Activated CD4-positive, alpha-beta T cell treated with anti-CD3 and anti-CD28 coated beads, Interleukin-2, amount 10 ng/mL, durations not matched to agents 24 days and 14 days (primary cell): Measurements from ENCODE around the gene EXOC3L1. TPM values are rescaled to one million over a fixed set of nuclear protein-coding genes. Genes with fewer than 3 reads are reported as not detected.

Experiments
- DNase-seq: peaks from one replicate; pipeline ENCODE4 v3.0.0; 2022
- H3K27ac Mint-ChIP-seq: one replicate; pipeline ENCODE4 v1.8.0; 2022; ENCODE audit warnings: mild to moderate bottlenecking, mixed read lengths
- H3K27me3 Mint-ChIP-seq: one replicate; pipeline ENCODE4 v1.8.0; 2022; ENCODE audit warnings: mixed read lengths
- H3K36me3 Mint-ChIP-seq: one replicate; pipeline ENCODE4 v1.8.0; 2022; ENCODE audit warnings: low read depth, mild to moderate bottlenecking, mixed read lengths
- H3K4me1 Mint-ChIP-seq: one replicate; pipeline ENCODE4 v1.8.0; 2021; ENCODE audit warnings: mixed read lengths
- H3K4me3 Mint-ChIP-seq: one replicate; pipeline ENCODE4 v1.8.0; 2022; ENCODE audit warnings: mild to moderate bottlenecking, moderate library complexity, mixed read lengths
- H3K9me3 Mint-ChIP-seq: one replicate; pipeline ENCODE4 v1.8.0; 2021; ENCODE audit warnings: mixed read lengths
- intact Hi-C: fragments of 100-400 bp; cut with micrococcal nuclease; formaldehyde crosslinking; loops from one replicate; pipeline ENCODE4 v1.15.1; 2023
- total RNA-seq: library from RNA; stranded (reverse); gene quantifications from 2 replicates; pipeline ENCODE4 v1.2.3, GENCODE V29; 2022

EXOC3L1 gene
- total RNA-seq, 1 donor from 2014 or later = 0.12 TPM

DNA sequence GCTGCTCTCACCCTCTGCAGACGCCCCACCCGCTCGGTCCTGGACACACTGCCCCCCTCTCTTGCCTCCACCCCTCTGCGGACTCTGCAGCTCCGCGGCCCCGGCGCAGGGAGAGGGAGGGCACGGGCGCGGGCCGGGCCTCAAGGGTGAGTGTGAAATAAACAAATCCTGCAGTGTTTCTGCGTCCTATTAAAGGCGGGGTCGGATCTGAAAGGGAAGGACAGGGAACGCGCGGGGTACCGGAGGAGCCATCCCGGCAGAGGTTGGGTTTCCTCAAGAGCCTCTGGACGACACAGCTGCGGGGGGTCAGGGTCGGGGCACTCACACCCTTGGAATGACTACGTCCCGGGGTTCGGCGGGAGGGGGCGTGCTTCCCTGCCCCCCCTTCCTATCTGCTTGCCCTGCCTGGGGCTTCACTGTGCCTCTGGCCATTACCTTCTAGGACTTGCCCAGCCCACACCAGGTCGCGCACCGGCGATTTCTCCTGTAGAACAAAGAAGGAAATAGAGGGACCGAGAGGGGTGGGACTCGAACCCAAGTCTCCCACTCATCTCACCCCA lies 25.9 kb downstream of the EXOC3L1 start:
- peak overlapping the region; percentile 48 for H3K27ac Mint-ChIP-seq
- peaks cover 13% of the 10 kb centered on the region for H3K27me3 Mint-ChIP-seq
- H3K9me3 Mint-ChIP-seq = no peaks in the 10 kb centered on the region
- intact Hi-C loops = no loop called here
- no peak for DNase-seq
- H3K36me3 Mint-ChIP-seq = peaks cover 34% of the 10 kb centered on the region
- H3K4me3 Mint-ChIP-seq = peak overlapping the region; percentile 75
- H3K4me1 Mint-ChIP-seq = peaks cover 42% of the 10 kb centered on the region

DNA sequence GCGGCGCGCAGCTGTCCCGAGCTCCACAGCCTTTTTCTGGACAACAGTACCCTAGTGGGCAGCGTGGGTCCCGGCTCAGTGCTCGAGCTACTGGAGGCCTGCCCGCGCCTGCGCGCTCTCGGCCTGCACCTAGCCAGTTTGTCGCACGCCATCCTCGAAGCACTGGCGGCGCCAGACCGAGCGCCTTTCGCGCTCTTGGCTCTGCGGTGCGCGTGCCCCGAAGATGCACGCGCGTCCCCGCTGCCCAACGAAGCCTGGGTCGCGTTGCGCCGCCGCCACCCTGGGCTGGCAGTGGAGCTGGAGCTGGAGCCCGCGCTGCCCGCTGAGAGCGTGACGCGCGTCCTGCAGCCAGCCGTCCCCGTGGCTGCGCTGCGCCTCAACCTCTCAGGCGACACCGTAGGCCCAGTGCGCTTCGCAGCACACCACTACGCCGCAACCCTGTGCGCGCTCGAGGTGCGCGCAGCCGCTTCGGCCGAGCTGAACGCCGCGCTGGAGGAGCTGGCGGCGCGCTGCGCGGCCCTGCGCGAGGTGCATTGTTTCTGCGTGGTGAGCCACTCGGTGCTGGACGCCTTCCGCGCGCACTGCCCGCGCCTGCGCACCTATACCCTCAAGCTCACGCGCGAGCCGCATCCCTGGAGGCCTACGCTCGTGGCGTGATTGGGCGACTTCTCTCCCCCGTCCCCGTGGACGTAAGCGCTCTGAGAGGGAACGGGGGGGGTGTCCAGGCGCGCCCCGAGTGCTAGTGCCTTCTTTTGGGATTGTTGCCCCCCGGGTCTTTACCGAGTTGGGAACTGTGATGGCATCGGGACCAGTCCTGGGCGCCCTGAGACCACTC lies 26.6 kb downstream of the EXOC3L1 start:
- Mint-ChIP-seq H3K27ac (peak overlapping the region; percentile 67), H3K4me1 (peaks cover 42% of the 10 kb centered on the region), H3K9me3 (no peaks in the 10 kb centered on the region), H3K27me3 (peaks cover 13% of the 10 kb centered on the region), H3K4me3 (peak overlapping the region; percentile 75), H3K36me3 (peaks cover 37% of the 10 kb centered on the region)
- intact Hi-C loops = no loop called here
- peak; percentile 92 for DNase-seq

DNA sequence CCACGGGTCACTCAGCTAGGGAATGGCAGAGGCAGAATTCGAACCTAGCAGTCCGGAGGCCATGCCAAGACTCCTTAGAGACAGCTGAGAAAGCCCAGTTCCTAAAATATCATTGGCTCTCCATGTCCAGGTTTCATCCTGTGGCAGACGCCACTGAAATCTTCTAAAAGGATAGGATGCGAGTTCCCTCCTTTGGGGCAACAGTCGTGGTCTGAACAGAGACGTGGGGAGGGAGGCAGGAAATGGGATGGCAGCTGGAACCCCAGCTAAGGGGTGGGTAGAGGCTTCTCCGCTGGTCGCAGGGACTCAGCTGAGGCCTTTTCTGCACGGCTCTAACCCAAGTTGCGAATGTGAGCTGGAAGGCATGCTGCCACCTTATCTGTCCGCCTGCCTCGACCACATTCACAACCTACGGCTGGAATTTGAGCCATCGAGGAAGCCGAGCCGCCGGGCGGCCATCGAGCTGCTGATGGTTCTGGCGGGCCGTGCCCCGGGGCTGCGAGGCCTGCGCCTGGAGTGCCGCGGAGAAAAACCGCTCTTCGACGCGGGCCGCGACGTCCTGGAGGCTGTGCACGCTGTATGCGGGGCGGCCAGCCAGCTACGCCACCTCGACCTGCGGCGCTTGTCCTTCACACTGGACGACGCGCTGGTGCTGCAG lies 27.3 kb downstream of the EXOC3L1 start:
- Mint-ChIP-seq H3K9me3 (no peaks in the 10 kb centered on the region), H3K27ac (no peak overlapping the region), H3K4me3 (peak overlapping the region; percentile 75), H3K36me3 (peaks cover 40% of the 10 kb centered on the region), H3K27me3 (peaks cover 13% of the 10 kb centered on the region), H3K4me1 (peaks cover 44% of the 10 kb centered on the region)
- DNase-seq = no peak
- intact Hi-C loops = no loop called here

DNA sequence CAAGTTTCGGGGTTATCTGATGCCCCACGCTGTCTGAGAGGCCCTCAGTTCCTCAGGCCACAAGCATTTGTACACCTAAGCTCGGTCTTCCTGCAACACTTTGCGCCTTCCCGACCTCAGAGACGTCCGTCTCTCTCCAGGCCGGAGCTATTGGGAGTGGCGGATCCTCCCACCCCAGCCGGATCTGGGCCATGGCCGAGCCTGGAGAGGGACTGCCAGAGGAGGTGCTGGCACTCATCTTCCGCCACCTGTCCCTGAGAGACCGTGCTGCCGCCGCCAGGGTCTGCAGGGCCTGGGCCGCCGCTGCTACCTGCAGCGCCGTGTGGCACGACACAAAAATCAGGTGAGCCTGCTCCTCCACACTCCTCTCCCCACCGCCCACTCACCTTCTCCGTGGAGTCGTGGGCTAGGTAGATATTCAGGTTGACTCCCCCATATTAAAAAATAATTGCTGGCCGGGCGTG lies 28.3 kb downstream of the EXOC3L1 start:
- peaks cover 11% of the 10 kb centered on the region for H3K27me3 Mint-ChIP-seq
- H3K4me3 Mint-ChIP-seq = peak overlapping the region; percentile 73
- H3K9me3 Mint-ChIP-seq = no peaks in the 10 kb centered on the region
- intact Hi-C loops = loop anchor here (1.0 to 2.0 kb wide), 2 partner anchors 9 to 13 kb away; partner anchors contain the start of gene NOL3
- peak overlapping the region; percentile 58 for H3K27ac Mint-ChIP-seq
- peak; percentile 57 for DNase-seq
- peaks cover 47% of the 10 kb centered on the region for H3K4me1 Mint-ChIP-seq
- H3K36me3 Mint-ChIP-seq = peaks cover 35% of the 10 kb centered on the region

DNA sequence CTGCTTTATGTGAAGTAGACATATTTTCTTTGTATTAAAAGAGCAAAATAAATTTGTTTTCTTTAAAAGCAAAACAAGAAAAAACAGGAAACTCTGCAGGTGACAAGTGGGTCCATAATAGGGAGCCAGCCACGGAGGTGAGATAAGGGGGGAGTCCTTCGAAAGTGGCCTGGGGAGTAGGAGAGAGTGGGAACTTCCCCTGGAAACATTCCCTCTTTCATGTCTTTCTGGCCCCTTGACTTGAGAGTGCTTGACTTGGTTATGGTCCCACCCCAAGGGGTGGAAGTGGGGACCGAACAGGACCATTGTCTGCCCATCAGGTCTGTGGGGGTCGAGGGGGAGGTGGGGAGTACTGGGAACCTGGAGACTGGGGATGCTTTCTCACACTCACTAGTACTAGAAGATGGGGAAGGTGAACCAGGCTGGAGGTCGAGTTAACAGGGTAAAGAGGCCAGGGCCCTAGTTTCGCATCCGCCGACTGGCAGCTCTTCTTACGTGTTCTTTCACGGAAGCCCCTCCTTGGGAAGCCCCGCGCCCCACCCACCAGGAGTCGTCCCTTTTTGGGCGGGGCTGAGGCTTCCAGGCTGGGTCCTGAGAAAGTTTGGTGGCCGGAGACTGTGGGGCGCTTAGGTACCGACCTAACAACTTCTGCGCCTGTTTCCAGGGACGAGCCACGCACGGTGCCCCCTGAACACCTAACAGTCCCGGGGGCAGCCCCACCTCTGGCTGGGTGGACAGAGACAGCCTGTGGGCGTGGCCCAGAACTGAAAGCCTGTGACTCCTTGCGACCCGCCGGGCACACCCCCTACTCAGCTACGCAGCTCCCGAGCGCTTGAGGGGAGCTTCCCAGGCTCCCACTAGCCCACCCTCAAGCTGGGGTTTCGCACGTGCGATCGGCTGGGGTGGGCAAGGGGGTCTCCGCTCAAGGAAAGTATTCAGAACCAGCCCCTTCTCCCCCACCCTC lies 31.0 kb downstream of the EXOC3L1 start:
- H3K27ac Mint-ChIP-seq = peak overlapping the region; percentile 97
- DNase-seq = peak; percentile 97
- H3K4me1 Mint-ChIP-seq = peaks cover 51% of the 10 kb centered on the region
- intact Hi-C loops = loop anchor here (1.0 to 5.0 kb wide), 3 partner anchors 52 to 212 kb away; partner anchors contain the start of gene PHAF1
- H3K36me3 Mint-ChIP-seq = peaks cover 34% of the 10 kb centered on the region
- peak overlapping the region; percentile 92 for H3K4me3 Mint-ChIP-seq
- H3K9me3 Mint-ChIP-seq = no peaks in the 10 kb centered on the region
- H3K27me3 Mint-ChIP-seq = no peaks in the 10 kb centered on the region

DNA sequence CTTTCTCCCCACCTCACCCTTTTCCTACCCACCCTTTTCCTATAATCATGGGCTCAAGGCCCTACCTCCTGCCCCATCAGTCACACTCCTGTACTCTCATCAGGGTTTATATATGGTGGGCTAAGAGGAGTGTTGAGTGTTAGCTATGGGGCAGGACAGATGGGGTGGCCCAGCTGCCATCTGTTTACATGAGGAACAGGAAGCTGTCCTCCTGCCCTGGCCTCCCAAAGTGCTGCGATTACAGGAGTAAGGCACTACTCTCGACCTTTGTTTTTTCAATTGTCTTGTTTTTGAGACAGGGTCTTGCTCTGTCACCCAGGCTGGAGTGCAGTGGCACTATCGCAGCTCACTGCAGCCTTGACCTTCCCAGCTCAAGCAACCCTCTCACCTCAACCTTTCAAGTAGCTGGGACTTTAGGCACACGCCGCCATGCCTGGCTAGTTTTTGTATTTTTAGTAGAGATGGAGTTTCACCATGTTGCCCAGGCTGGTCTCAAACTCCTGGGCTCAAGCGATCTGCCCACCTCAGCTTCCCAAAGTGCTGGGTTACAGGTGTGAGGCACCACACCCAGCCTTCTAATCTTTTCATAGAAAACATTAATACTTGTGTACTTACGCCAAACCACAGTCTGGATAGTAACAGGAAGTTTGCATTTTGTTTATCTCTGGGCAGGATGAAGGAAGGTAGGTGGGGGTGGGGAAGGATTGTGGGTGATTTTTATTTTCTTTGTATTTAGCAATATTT lies 31.9 kb downstream of the EXOC3L1 start:
- intact Hi-C loops = loop anchor here (5.0 kb wide), 2 partner anchors 51 to 211 kb away; partner anchors contain the start of gene PHAF1
- peak overlapping the region; percentile 92 for H3K4me3 Mint-ChIP-seq
- no peaks in the 10 kb centered on the region for H3K9me3 Mint-ChIP-seq
- peaks cover 57% of the 10 kb centered on the region for H3K4me1 Mint-ChIP-seq
- H3K27me3 Mint-ChIP-seq = no peaks in the 10 kb centered on the region
- H3K36me3 Mint-ChIP-seq = peaks cover 40% of the 10 kb centered on the region
- H3K27ac Mint-ChIP-seq = peak overlapping the region; percentile 97
- DNase-seq = peak; percentile 79

DNA sequence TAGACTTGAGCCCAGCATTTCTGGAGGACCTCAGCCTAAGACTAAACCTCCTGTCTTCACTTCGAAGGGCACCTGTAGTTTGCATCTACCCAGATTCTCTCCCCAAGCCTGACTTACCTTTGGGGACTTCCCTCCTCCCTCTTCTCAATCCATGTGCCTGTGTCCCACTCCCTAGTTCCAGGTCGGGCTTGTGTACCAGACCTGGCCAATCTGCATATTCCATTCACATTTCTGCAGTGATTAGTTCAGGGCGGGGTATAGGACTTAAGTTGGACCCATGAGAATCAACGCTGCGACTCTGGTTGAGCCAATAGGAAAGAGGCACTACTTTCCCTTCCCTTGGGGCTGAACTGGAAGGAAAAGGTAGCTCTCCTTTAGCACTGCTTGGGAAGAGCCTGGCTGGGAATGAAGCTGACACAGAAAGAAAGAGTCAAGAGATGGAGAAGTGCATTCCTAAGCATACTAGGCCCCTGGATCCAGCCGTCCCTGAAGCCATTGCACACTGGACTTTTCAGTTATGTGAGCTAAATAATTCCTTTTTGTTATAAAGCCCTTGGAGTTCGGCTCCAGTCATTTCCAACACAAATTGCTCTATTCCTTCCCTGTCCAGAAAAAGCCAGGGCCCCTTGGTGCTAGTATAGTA lies 32.7 kb downstream of the EXOC3L1 start:
- H3K9me3 Mint-ChIP-seq = no peaks in the 10 kb centered on the region
- peak overlapping the region; percentile 97 for H3K27ac Mint-ChIP-seq
- peaks cover 59% of the 10 kb centered on the region for H3K4me1 Mint-ChIP-seq
- H3K27me3 Mint-ChIP-seq = no peaks in the 10 kb centered on the region
- peaks cover 42% of the 10 kb centered on the region for H3K36me3 Mint-ChIP-seq
- DNase-seq = peak; percentile 64
- H3K4me3 Mint-ChIP-seq = peak overlapping the region; percentile 92
- intact Hi-C loops = loop anchor here (5.0 kb wide), 2 partner anchors 50 to 210 kb away; partner anchors contain the start of gene PHAF1

DNA sequence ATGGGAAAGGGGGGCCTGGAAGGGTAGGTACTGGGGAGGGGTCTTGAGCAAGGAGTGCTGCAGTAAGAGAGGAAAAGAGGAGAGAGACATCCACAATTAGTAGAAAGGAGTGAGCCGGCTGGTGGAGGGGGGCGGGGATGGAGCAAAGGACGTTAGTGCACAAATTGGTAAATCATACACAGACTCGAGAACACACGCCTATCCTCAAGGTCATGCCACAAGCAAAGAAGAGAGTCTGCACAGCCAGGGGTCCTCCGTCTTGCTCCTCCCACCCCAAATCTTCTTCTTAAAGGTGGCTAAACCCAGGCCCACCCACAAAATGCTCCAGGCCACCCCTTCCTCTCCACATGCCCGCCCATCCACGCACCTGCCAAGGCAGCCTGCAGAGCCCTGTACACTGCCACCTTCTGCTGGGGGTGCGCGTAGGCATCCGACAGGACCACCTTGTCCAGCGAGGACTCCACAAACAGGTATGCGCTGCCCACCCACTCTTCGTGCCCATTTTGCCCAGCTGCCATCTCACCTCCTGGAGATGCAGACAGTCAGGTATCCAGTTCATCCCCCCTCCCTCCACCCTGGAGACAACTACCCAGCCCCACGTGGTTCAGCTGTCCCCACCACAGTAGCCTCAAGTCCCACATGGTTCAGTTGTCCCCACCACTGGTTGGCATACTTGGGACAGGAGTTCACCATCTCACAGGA lies 33.6 kb downstream of the EXOC3L1 start:
- peaks cover 58% of the 10 kb centered on the region for H3K4me1 Mint-ChIP-seq
- peak overlapping the region; percentile 84 for H3K4me3 Mint-ChIP-seq
- H3K9me3 Mint-ChIP-seq = no peaks in the 10 kb centered on the region
- no peak for DNase-seq
- intact Hi-C loops = loop anchor here (5.0 kb wide), 2 partner anchors 49 to 209 kb away; partner anchors contain the start of gene PHAF1
- H3K27ac Mint-ChIP-seq = peak overlapping the region; percentile 41
- H3K27me3 Mint-ChIP-seq = no peaks in the 10 kb centered on the region
- peaks cover 37% of the 10 kb centered on the region for H3K36me3 Mint-ChIP-seq

DNA sequence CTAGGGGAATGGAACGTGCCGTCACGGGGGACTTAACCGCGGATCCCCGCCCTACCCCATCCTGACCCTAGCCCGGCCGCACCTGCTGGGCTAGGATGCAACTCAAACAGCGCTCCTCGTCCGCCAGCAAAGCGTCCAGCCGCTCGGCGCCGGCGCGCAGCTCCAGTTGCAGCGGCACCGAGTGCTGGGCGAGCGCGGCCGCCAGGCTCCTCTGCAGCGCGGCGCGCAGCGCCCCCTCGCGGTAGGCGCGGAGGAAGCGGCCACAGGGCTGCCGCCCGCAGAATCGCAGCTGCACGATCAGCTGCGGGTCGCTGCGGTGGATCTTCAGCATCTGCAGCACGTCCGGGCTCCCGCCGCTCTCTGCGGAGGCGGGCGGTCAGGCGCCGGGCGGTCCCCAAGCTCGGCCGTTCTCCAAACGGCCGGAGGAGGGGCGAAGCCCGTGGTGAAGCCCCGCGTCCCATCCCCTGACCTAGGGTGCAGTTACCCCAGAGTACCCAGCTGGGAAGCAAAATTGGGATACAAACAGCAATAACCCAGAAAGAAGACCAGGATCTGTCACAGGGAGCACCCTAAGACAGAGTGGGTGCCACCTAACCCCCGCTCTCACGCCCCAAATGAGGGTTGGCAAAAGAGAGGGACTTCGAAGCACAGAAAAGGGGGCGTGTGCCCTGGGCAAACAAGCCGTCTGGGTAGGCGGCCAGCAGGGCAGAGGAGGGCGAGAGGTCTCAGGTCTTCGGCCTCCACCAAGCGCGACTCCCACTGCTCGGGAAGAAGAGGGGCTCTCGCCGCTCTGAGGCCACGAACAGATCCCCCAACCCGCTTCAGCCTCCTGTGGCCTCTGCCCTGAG lies 34.4 kb downstream of the EXOC3L1 start:
- H3K4me1 Mint-ChIP-seq = peaks cover 60% of the 10 kb centered on the region
- H3K27ac Mint-ChIP-seq = peak overlapping the region; percentile 51
- H3K4me3 Mint-ChIP-seq = peak overlapping the region; percentile 84
- DNase-seq = peak; percentile 96
- H3K27me3 Mint-ChIP-seq = no peaks in the 10 kb centered on the region
- intact Hi-C loops = loop anchor here (1.0 to 5.0 kb wide), 4 partner anchors 48 to 208 kb away; partner anchors contain the start of gene PHAF1
- H3K9me3 Mint-ChIP-seq = no peaks in the 10 kb centered on the region
- peaks cover 33% of the 10 kb centered on the region for H3K36me3 Mint-ChIP-seq

DNA sequence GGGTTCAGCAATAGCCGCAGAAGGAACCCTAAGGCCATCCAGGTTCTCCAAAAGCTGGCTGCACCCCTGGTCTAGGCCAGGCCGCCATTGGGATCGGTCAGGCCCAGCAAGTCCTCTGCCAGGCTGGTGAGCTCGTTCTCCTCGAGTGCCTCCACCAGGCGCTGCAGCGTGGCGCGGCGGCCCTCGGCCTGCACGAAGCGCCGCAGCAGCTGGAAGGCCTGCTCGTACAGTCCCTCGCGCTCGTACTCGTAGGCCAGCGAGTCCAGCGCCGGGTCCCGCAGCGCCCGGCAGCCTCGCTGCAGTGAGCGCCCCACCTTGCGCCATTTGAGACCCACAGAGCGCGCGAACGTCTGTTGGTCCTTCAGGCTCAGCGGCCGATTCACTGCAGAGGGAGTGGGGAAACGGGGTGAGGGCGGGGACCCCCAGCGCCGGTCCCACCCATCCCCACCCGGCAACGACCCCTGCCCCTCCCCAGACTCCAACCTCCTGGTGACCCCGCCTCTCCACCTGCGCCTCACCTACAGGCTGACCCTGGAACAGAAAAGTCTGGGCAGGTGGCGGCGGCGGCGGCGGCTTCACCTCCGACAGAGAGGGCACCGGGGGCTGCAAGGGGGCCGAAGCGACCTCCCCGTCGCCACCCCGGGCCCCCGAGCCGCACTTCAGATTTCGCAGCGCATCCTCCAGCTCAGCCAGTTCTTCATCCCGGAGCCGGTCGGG lies 35.2 kb downstream of the EXOC3L1 start:
- intact Hi-C loops = loop anchor here (1.0 to 5.0 kb wide), 4 partner anchors 47 to 207 kb away; partner anchors contain the start of gene PHAF1
- Mint-ChIP-seq H3K27me3 (no peaks in the 10 kb centered on the region), H3K36me3 (peaks cover 33% of the 10 kb centered on the region), H3K9me3 (no peaks in the 10 kb centered on the region), H3K4me1 (peaks cover 60% of the 10 kb centered on the region), H3K4me3 (peak overlapping the region; percentile 84), H3K27ac (peak overlapping the region; percentile 51)
- DNase-seq = no peak
